GM19351 (cell line): ENCODE data around the gene TSC22D2.

ENCODE experiments used
- ATAC-seq: cut with Tn5 transposase; IDR thresholded peaks from one replicate; pipeline ENCODE4 v1.9.1; 2021; ENCODE audit warnings: mild to moderate bottlenecking, moderate library complexity; ENCODE audit not compliant: unreplicated experiment

The TSC22D2 gene

DNA sequence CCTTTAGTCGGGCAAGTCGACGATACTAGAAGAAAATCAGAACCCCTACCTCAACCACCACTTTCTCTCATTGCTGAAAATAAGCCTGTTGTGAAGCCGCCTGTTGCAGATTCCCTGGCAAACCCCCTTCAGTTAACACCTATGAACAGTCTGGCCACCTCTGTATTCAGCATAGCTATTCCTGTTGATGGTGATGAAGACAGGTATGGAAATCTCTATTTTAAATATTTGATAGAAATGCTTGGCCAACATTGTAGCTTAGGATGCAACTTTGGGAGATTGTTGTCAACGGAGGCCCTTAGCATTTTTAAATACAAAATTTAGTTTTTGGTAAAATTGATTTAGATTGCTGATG is 3.0 kb downstream of the TSC22D2 start:
- ATAC-seq, result no peak

DNA sequence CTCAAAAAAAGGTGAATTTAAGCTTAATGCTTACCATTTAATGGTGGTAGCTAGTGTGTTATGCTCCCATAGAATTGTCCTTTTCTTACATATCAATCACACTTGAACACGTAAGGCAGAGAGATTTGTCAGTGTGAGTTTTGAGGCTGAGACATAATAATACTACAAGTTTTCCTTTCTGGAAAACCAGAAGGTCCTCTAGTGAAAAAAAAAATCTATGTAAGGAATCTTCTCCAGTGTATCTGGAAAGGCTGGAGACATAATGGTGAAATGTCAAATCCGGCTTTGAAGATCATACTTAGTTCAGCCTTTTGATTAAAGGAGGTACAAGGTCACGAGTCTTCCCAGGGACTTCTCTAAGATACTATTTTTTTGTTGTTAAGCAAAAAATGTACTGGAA is 3.4 kb downstream of the TSC22D2 start:
- ATAC-seq, result no peak

DNA sequence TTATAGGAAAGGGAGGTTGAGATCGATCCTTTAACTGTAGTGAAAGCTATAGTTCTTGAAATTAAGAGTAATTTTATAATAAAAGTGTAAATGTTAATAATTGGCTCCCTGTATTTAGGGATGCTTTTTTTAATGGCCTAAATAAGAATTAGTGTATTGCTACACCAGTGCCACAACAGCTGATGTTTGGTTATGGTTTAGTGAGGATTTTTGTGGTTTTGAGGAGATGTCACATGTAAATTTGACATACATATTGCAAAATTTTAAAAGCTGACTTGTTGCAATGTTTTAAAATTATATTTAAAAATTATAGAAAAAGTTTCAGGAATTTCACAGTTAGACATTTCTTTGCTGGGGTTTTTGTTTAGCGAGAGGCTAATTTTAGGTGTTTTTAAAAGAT is 3.9 kb downstream of the TSC22D2 start:
- no peak for ATAC-seq

DNA sequence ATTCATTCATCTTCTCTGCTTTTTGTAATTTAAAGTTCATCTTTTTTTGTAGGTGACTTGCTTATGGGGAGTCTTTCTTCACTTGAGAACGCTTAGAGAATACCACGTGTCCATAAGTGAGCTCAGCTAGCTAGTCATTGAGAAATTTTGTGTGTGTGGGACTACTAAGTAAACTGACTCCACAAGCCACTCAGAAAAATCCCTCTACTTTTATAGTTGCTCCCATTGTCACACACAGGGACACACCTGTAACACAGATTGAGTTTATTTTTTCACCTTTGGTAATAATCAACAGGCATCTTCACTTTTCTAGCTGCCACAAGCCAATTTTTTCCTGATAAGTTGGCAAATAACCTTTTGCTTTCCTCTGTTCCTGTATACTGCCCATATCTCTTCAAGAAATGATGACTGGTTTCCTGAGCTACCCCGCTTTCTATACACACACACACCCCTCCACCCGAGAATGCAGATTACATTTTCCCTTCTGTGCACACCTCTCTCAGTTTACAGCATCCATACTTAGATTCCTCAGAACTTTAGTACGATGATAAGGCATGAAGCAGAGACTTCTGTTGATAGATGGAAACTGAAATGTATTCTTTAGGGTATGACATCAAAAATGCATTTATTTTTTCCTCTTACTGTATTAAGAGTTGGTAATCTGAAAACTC is 4.6 kb downstream of the TSC22D2 start:
- no peak for ATAC-seq

DNA sequence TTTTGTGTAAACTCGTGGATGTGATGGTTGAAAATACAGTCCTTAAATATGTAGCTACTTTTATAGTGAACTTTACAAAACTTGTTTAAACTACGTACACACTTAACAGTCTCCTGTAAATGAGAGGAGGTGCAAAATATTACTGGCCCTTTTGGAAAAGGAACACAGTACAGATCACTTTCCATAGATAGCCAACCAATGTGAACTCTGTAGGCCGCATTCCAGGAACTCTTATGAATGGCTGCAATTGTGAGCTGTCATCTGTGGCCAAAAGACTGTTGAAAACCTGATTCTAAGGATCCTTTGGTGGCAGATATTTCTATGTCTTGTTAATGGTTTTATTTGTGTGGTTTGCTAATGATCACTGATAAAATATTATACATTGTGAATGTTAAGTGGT is 6.2 kb downstream of the TSC22D2 start:
- no peak for ATAC-seq

DNA sequence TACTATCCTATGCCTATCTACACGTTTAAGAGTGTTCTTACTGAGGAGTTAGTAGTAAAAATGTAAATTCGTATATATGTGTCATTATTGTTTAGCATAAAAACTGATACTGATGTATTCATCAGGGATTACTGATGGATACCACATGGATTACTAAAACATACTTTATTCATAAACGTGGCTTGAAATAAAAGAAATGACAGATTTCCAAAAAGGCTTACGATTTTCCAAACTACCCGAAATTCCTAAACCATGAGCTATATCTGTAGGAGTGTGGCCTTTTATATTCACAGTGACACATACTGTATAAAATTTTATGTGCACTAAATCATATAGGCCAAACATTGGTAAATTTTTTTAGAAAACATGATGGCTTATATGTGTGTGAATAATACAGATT is 6.9 kb downstream of the TSC22D2 start:
- ATAC-seq, result no peak

DNA sequence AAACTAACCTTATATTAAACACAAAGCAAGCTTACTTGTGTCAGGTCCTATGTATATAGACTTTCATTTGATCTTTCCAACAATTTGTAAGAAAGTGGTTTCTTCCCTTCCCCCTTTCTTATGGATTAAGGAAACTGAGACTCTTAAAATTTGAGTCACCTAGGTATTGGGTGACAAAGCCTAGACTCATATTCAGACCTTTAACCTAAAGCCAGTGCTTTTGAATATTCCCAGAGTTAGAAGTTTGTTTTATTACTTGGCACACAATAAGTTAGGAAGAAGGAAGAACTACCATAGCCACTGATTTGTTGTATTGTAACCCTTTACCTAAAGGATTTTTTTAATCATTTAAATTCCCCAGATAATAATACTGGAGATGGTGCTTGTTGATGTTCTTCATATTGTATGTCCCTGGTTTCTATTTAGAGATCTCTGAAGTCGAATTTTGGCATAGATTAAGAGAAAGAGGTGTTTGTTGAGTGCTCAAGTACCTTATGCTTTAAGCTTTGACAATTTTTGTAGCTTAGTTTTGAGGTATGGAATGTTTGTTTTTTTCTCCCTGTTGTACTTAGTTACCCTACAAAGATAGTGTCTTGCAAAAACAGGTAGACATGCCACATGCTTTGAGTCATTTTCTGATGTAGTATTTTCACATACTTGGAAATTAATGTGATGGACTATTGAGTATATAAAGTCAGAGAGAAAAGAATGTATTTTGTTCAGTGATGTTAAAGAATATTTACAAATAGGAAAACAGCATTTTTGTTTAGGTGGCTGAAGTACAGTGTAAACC is 11.2 kb downstream of the TSC22D2 start:
- no peak for ATAC-seq

DNA sequence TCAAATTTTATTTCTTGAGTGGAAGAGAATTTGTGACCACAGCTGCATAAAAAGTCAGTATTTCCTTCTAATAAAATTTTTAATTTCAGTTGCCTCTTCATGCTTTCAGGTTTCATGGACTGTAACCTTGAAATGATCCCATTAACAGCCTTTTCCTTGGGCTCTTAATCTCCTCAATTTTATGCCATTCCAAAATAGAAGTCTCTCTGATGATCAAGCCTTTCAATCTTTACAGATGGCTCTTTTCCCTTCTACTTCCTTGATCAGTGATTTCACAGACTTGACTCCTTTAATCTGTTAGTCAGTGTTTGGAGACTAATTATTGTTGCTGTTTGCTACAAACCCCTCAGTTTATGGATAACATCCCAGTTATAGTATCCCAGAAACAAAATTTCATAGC is 11.9 kb downstream of the TSC22D2 start:
- no peak for ATAC-seq

DNA sequence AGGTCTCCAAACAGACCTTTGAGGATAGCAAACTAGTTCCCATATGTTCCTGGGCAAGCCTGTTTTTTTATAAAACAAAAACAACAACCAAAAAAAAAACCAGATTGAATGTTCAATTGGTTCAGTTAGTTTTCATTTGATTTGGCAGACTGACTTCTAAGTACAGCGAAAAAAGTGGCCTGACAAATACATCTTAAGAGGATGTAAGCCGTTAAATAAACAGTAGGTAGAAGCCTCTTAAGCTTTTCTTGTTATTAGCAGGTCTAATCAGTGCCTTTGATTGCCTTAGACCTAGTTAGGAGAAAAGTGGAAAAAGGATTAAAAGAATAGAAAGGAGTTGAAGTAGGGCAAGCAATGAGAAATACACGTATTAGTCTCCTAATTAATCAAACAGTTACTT is 13.2 kb downstream of the TSC22D2 start:
- ATAC-seq, result no peak

DNA sequence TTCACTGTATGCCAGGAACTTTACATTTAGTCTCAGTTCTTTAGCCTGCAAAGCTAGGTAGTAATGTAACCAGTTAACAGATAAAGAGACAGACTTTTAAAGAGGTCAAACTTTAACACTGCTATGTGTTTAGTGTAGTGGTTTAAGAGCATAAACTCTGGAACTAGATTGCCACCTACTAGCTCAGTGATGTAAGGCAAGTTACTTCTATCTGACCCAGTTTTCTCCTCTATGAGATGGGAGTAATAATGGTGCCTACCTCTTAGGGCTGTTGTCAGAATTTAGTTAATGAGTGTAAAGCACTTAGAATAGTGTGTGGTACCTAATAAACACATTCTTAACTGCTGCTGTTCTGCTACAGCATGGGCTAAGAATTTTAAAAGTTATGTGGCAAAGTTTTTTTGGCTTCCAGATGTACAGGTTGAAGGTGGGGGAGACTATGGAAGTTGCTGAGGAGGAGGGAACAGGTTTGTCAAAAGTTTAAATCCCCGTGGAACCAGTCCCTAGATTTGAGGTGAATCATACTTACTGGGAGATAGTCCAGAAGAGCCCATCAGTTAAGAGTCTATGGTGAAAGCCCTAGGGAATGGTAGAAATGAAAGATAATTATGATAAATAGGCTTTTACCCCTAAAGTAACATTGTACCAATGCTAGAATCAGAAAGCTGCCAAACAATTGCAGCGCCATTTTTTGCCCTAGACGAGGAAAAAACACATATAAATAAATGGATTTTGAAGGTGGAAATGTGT is 13.9 kb downstream of the TSC22D2 start:
- no peak for ATAC-seq

DNA sequence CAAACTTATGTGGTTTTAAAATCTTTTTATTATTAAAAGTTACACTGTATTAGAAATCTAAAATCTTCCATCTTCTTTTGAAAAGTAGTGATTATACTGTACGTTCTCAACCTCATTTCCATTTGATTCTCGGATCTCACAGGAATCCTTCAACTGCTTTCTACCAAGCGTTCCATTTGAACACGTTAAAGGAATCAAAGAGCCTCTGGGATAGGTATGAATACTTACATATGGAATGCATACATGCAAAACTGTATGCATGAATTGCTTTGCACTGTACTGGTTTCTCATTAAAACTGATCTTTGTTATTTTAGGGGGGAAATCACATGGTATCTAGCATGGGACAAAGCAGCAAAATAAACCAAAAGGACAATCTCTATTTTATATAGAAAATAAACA is 14.8 kb downstream of the TSC22D2 start:
- no peak for ATAC-seq

DNA sequence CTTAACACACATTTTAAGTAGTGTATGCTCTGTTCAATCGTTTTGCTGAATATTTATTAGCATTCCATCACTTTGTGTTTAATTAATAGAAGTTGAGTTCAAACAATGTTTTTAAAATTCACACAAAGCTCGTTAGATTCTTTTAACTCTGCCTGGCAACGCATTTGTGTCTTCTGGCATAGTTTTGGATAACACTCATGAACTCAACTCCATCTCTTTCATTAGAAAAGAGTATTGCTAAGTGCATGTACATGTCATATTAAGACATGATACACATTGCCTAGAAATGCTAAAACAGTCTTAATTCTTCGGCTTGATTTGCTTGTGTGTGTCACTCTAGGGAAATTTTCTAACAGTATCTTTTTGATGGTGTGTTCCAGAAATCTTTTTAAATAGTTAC is 15.7 kb downstream of the TSC22D2 start:
- ATAC-seq, result no peak

DNA sequence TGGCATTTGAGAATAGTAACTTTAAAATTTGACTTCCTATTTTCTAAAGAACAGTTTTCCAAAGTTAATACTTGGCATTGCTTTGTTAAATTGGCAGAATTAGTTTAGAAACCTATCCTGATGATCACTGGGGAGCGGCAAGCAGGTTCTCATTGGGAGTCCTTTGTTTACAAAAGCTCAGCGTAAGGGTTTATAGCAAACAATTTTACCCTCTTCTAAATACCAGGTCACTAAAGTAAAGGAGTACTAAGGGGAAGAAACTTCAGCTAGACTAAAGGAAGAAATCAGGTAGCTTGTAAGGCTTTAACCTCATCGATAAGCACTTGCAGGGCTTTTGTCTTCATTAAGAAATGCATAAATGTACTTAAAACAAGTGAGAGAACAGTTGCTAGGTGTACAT is 18.2 kb downstream of the TSC22D2 start:
- no peak for ATAC-seq

DNA sequence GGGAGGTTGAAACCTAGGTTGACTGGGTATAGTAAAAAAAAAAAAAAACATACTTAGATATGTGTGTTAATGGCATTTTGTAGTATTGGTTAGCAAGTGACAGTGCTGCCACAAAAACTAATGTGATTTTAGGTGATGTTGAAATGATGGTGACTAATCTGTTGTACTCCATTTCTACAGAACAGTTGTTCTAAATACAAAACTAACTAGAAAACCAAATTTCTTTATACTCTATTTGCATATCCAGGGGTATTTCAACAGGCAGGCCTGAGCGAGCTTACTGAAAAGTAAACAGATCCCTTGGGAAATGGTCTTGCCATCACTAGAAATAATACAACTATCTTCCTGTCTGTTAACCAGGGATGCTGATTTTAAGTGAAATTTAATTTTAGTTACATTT is 20.5 kb downstream of the TSC22D2 start:
- no peak for ATAC-seq

DNA sequence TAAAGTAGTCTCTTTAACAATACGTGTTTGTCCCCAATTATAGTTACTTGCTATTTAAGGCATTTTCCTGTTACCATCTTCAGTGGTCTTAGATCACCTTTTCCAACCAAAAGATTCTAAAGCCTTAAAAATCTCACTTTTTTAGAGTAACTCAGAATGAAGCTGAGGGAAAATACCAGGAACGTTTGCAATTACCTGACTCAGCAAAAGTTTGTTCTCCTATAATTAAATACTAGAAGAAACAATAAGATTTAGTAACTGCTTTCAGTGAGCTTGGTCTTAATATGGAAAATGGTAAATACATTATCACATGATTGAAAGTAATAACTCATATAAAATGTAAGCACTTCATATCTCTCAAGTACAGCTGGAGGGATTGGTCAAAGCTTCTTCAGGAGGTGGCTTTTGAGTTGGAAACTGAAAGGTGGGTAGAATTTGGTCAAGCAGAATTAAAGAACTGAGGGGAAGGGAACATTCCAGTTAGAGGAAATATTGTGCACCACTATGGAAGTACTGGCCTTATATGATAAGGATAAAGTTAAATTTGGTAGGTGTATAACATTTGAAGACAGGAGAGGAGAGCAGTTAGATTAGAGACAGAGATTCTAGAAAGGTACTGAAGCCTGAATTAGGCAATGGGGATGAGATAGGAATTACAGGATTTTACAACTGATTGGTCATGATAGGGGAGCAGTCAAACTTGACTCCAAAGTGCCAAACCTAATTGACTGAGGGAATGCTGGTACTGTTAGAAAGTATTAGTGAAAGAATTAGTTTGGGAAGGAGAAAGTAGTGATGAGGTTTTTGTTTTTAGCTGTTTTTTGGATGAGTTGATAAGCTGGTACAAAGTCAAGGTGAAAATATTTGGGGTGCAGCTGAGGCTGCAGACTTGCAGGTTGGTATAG is 21.9 kb downstream of the TSC22D2 start:
- no peak for ATAC-seq

DNA sequence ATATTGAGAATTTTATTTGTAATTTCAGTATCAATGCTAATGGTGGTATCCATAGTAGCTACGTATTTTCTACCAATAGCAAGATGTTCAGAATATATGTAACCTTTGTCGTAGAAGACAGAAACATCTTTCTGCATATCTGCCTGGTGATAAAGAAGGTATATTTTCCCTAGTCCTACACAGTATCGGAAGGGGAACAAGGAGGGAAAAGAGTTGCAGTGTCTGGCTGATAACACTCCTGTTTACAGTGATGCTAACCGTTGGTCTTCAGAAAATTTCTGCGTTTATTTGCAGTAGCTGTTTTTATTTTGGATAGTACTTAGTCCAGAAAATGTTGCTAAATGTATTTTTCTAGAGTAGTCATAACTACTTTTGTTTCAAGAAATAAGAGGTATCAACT is 25.2 kb downstream of the TSC22D2 start:
- ATAC-seq, result no peak

DNA sequence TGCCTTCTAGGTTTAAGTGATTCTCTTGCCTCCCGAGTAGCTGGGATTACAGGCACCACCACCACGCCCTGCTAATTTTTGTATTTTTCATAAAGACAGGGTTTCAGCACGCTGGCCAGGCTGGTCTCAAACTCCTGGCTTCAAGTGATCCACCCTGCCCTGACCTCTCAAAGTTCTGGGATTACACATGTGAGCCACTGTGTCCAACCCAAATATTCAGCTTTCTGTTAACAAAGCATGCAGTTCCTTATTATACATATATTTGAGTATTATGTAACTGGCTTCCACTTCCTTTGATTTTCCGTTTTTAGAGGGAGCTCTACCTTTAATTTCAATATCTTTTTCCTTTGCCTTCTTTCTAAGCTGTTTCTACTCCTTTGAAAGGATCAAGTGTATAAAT is 26.1 kb downstream of the TSC22D2 start:
- ATAC-seq, result no peak

DNA sequence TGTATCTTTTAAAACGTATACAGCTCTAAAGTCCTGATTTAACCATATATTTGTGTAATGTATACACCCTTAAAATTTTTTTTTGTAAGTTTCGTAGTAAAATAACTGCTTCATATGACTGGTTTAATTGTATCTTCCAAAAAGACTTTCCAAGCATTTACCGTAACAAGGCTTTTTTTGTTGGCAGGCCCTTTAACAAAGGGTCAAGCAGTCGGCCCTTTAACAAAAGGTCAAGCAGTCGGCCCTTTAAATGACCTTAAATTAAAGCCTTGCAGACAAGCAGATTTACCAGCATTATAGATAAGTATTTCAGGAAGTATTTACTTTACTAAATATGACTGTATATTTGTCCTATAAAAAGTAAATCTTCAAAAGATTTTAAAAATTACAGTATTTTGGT is 28.1 kb downstream of the TSC22D2 start:
- no peak for ATAC-seq

DNA sequence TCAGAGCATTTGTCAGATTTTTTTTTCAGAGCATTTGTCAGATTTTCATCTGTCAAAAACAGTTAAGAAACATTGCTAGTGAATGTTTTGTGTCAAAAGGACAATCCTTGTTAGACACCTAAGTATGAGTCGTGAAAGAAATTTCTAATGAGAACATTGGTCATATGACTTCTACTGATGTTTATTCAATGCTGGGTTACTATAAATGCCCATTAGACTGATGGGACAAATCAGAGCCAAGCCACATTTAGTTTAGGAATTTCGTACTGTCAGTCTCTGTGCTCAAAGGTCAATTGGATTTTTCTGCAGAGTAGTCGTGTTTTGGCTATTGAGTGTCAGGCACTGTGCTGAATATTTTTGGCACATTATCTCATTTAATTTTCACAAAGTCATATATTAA is 31.6 kb downstream of the TSC22D2 start:
- ATAC-seq, result no peak

DNA sequence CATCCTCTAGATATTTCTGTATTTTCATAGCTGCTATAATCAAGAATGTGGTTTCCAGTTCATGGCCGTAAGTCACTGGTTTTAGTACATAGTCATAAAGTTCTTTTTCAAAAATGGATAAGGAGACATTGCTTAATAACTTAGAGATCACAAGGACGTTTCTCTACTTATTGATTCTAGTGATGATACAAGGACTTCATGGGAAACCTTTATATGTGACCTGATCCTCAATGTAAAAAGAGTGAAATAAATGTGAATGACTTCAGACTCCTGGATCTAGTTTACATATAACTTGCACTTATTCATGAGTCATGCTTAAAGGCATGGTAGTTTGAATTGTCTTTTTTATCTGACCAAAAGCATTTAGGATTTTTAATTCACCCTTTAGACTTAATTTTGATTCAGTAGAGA is 35.2 kb downstream of the TSC22D2 start:
- ATAC-seq, result no peak

DNA sequence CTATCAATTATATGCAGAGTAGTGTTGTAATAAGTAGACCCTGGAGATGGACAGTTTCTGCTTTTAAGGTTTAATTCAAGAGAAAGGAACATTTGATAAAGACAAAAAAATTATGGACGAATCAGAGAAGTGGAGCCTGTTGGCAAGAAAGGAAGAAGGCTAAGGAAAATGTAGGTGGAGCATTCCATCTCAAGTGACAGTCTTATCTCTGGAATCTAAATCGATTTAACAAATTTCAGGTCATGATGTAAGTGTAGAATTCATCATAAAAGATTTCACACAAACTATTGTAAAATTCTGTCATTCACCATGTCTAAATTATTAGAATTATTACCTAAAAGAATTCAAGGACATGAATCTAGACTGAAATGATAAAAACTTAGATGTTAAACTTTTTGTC is 36.3 kb downstream of the TSC22D2 start:
- no peak for ATAC-seq
